ENCODE data around the gene PCSK6. TPM values are rescaled to one million over a fixed set of nuclear protein-coding genes. Genes with fewer than 3 reads are reported as not detected.
A peak's percentile ranks its signal among the peaks of the same experiment; 100 is the strongest.

The PCSK6 gene
- total and polyA plus RNA-seq, 2 of the 8 experiments (the other 6 are each of a cell fraction or from before 2014, with no cell fraction given) = 1.9 to 4.0 TPM

DNA sequence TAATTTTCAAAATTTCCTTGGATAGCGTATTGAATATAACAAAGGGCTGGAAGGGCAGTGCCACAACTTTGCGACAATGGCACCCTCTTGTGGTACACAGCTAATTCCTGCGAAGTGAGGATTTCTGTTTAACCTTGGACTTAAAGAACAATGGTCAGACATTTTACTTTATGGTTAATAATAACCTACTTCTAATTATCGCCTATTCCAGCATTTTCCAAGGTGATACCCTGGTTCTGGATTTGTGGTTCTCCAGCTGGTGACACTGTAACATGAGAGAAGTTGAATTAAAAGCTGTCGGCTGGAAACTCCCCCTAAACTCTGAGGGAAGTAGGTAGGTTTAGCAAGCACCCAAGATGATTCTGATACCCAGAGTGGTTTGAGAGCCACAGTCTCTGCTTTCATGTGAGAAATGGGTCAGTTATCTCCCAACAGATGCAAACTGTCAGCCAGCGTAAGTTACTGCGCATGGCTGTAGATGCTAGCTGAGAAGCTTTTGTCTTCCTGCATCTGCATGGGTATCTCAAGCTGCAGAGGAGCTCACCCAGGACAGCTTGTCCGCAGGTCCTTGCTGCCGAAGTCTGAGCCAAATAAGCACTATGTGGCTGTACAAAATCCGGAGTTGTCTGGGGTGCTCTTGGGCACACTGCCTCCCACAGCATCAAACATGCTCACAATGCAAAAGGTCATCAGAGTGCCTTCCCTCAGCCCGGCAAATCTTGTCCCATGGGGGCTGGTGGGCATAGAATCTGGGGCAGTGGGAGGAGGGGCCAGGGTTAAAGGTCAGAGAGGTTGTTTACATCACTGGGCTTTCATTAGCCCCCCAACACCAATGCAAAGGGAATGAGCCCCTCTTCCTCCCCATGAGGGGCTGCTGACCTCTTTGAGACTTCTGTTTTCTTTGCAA, 231.0 kb downstream of the PCSK6 start:
- no peak overlapping the region for H3K4me2 ChIP-seq (ENCODE audit: insufficient read depth in 1 of 2, low read depth in 2 of 2, low read length in 2 of 2)

More for the DNA sequence above, 231.0 kb downstream of the PCSK6 start:
- H3K23me2 ChIP-seq (ENCODE audit: low read depth, low read length) = no peaks in the 10 kb centered on the region
- ChIA-PET CTCF (ENCODE audit: partially characterized antibody) (interaction anchor here (0.7 to 9.9 kb wide), 47 partner anchors 10 to 397 kb away, joined by 3 to 216 read pairs (median 4); no protein-coding TSS in a partner anchor), POLR2A (ENCODE audit: partially characterized antibody) (interaction anchor here (0.7 to 2.1 kb wide), 5 partner anchors 9 to 246 kb away, joined by 3 to 9 read pairs (median 3); no protein-coding TSS in a partner anchor)
- no peaks in the 10 kb centered on the region for H4K20me1 ChIP-seq (replicated peaks in 1 of 2; ENCODE audit: control insufficient read depth in 1 of 2, insufficient read depth in 2 of 2, low read length in 2 of 2)
- no peak overlapping the region for H3K9ac ChIP-seq (replicated peaks in 1 of 4; ENCODE audit: extremely low read depth in 1 of 4, low read depth in 3 of 4, low read length in 3 of 4)
- no peak overlapping the region for H2BK5ac ChIP-seq (ENCODE audit: low read depth, low read length)
- peak overlapping the region; percentile 76; the same call in 1 of the 2 replicates for H2BK12ac ChIP-seq (ENCODE audit: low read depth, low read length)
- TF ChIP-seq, protein P1, sequence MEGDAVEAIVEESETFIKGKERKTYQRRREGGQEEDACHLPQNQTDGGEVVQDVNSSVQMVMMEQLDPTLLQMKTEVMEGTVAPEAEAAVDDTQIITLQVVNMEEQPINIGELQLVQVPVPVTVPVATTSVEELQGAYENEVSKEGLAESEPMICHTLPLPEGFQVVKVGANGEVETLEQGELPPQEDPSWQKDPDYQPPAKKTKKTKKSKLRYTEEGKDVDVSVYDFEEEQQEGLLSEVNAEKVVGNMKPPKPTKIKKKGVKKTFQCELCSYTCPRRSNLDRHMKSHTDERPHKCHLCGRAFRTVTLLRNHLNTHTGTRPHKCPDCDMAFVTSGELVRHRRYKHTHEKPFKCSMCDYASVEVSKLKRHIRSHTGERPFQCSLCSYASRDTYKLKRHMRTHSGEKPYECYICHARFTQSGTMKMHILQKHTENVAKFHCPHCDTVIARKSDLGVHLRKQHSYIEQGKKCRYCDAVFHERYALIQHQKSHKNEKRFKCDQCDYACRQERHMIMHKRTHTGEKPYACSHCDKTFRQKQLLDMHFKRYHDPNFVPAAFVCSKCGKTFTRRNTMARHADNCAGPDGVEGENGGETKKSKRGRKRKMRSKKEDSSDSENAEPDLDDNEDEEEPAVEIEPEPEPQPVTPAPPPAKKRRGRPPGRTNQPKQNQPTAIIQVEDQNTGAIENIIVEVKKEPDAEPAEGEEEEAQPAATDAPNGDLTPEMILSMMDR (IDR thresholded peaks at IDR 0.05; ENCODE audit: control extremely low read depth in 1 of 3, insufficient read depth in 1 of 3, low read depth in 1 of 3, low read length in 3 of 3) = peak; percentile 55 to 81 (median 79)
- TF ChIP-seq RAD21 (IDR thresholded peaks at IDR 0.05 in 1 of 2, conservative IDR thresholded peaks at IDR 0.05 in 1 of 2; ENCODE audit: low read depth in 2 of 2, low read length in 2 of 2) (peak; percentile 93 to 94), YY1 (IDR thresholded peaks at IDR 0.05; ENCODE audit: low read depth, low read length) (peak; percentile 42; the same call in 1 of the 2 replicates), KDM4A (IDR thresholded peaks at IDR 0.05; ENCODE audit: low read depth, low read length, severe bottlenecking) (no peak), RBBP5 (IDR thresholded peaks at IDR 0.05; ENCODE audit: borderline replicate concordance, low read depth, low read length) (no peak)
- H3K9me3 ChIP-seq (ENCODE audit: insufficient read depth in 2 of 2, low read depth in 1 of 2, low read length in 1 of 2) = no peaks in the 10 kb centered on the region
- H3K27ac ChIP-seq (ENCODE audit: low read depth, low read length) = no peak overlapping the region
- H3K14ac ChIP-seq (ENCODE audit: insufficient read length) = no peak overlapping the region
- H2BK120ac ChIP-seq (replicated peaks; ENCODE audit: low read depth, low read length) = no peak overlapping the region
- no peak overlapping the region for H3K4ac ChIP-seq (replicated peaks; ENCODE audit: insufficient read length, low read depth, low read length)
- H2BK15ac ChIP-seq (ENCODE audit: low read length) = peak overlapping the region; percentile 96
- H3K4me1 ChIP-seq (replicated peaks in 1 of 4; ENCODE audit: control insufficient read depth in 3 of 4, insufficient read depth in 4 of 4, low read length in 3 of 4) = peaks cover 2 to 13% (median 9%) of the 10 kb centered on the region in 4 experiments; a peak in 5 of 7 replicates
- DNase-seq (ENCODE audit: low read depth in 1 of 2, low spot score in 2 of 2) = peak in 1 of 2 experiments; percentile 47
- no peak overlapping the region for H3K23ac ChIP-seq (ENCODE audit: insufficient read length)
- H3K79me1 ChIP-seq (ENCODE audit: low read depth, low read length) = no peaks in the 10 kb centered on the region
- no peak overlapping the region for H3K4me3 ChIP-seq (ENCODE audit: extremely low read depth in 1 of 4, insufficient read depth in 2 of 4, low read depth in 3 of 4, low read length in 4 of 4)
- no peak overlapping the region for H4K8ac ChIP-seq (ENCODE audit: extremely low read depth, insufficient read depth, low read length)
- H4K5ac ChIP-seq (ENCODE audit: insufficient read length, low read depth, low read length) = no peak overlapping the region
- H2BK20ac ChIP-seq (ENCODE audit: low read length) = peak overlapping the region; percentile 51; the same call in 1 of the 2 replicates
- no peaks in the 10 kb centered on the region for H3K27me3 ChIP-seq (replicated peaks in 1 of 4; ENCODE audit: control insufficient read depth in 3 of 4, extremely low read depth in 1 of 4, insufficient read depth in 3 of 4, low read length in 3 of 4)
- no peak overlapping the region for H3K18ac ChIP-seq (ENCODE audit: extremely low read depth, low read length)
- H3K36me3 ChIP-seq (ENCODE audit: control insufficient read depth in 2 of 4, insufficient read depth in 4 of 4, low read length in 3 of 4) = no peaks in the 10 kb centered on the region
- no peak overlapping the region for H3K56ac ChIP-seq (replicated peaks; ENCODE audit: insufficient read length, low read depth, low read length)
- H3K79me2 ChIP-seq (ENCODE audit: control insufficient read depth in 1 of 2, insufficient read depth in 2 of 2, low read length in 2 of 2) = no peaks in the 10 kb centered on the region
- WGBS, 2 experiments (ENCODE audit: extremely low coverage in 1 of 2, insufficient coverage in 1 of 2, insufficient read length in 1 of 2, insufficient replicate concordance in 2 of 2, low coverage in 1 of 2, low lambda C conversion rate in 2 of 2, missing lambda C conversion rate in 1 of 2) = 59% methylated on average over 11 of the region's 11 CpGs; no CpG with 5 or more reads in 1 of the 2 experiments
- peak; percentile 63 for FAIRE-seq
- peak overlapping the region; percentile 30 for H4K91ac ChIP-seq (replicated peaks; ENCODE audit: insufficient read length, low read length)
- H2AFZ ChIP-seq (ENCODE audit: low read length) = peak overlapping the region; percentile 98
- H2AK5ac ChIP-seq (ENCODE audit: low read depth, low read length) = no peak overlapping the region

Measured in H1 (cell line).